GM23338 (cell line): ENCODE data around the gene ZBTB48. TPM values are rescaled to one million over a fixed set of nuclear protein-coding genes. Genes with fewer than 3 reads are reported as not detected.

Experiments
- CTCF ChIP-seq, 2 experiments: fragments of 200-600 bp in 1 of 2; sonication (generic) in 1 of 2; conservative IDR thresholded peaks; 2 replicates each; pipeline versions ENCODE4 v1.5.1 to v1.6.1; 2016 to 2017; ENCODE audit warnings: antibody characterized with exemption in 2 of 2, low read depth in 2 of 2, mild to moderate bottlenecking in 2 of 2, moderate library complexity in 1 of 2
- ETS1 ChIP-seq: IDR thresholded peaks from 2 replicates; pipeline ENCODE4 v1.6.1; 2016; ENCODE audit warnings: antibody characterized with exemption
- POLR2AphosphoS5 ChIP-seq: IDR thresholded peaks from 2 replicates; pipeline ENCODE4 v1.6.1; 2016; ENCODE audit warnings: antibody characterized with exemption, low read depth
- ZNF114 ChIP-seq: fragments of 250-450 bp; sonication (Bioruptor Pico); IDR thresholded peaks from 2 replicates; pipeline ENCODE4 v1.5.0; 2020; ENCODE audit warnings: mild to moderate bottlenecking, moderate library complexity
- ZNF462 ChIP-seq: fragments of 250-450 bp; sonication (Bioruptor Pico); IDR thresholded peaks from 2 replicates; pipeline ENCODE4 v1.5.0; 2020; ENCODE audit warnings: mild to moderate bottlenecking, moderate library complexity
- polyA plus RNA-seq: library from polyadenylated mRNA; unstranded; fragments of >200 nt; fragmentation: Nextera tagmentation; extraction: Ambion mirVana; gene quantifications from 2 replicates; pipeline ENCODE4 v1.2.1, GENCODE V29; 2016
- total RNA-seq: library from RNA; depleted of rRNA; stranded (reverse); fragments of >200 nt; shearing (Covaris generic); gene quantifications from 2 replicates; pipeline ENCODE4 v1.2.3, GENCODE V29; 2014

The ZBTB48 gene
- total and polyA plus RNA-seq, 2 experiments from 2014 or later: 17.3 to 25.5 TPM

GRCh38 chr1:6597777-6598131 lies 18.0 kb downstream of the ZBTB48 start (continued):
- TF ChIP-seq ZNF462 (CRISPR knock-in tag) (no peak), ZNF114 (CRISPR knock-in tag) (no peak), ETS1 (no peak), POLR2AphosphoS5 (no peak), CTCF (conservative IDR thresholded peaks at IDR 0.05; ENCODE audit: low read depth in 2 of 2) (no peak)
